Loucy (cell line): ENCODE results near the gene KRTAP5-9.
"Not testable (repeated sequence)": the region's sequence is repeated elsewhere in the genome, so short reads cannot be mapped to it uniquely, and the experiment has no call there.

ENCODE experiments used
- EZH2phosphoT487 ChIP-seq: fragments of 200-600 bp; IDR thresholded peaks from 2 replicates; pipeline ENCODE4 v1.6.1; 2018; ENCODE audit warnings: antibody characterized with exemption, mild to moderate bottlenecking, moderate library complexity, borderline replicate concordance
- TF ChIP-seq, protein P1 (sequence below): fragments of 200-600 bp; sonication (generic); conservative IDR thresholded peaks from 2 replicates; pipeline ENCODE4 v1.5.1; 2014; ENCODE audit warnings: mild to moderate bottlenecking, antibody characterized with exemption, low read length

DNA sequence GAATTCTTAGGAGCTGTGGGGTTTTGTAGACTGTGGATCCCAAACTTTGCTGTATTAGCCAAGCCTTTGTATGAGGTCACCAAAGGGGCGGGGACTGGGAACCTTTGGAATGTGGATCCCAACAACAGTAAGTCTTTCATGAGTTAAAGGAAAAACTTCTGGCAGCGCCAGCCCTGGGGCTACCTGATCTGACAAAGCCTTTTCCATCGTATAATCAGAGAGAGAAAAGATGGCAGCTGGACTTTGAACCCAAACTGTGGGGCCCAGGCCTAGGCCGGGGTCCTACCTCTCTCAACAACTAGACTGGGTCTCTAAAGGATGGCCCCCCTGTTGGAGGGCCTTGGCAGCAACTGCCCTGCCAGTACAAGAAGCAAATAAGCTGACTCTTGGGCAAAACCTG is 40.1 kb downstream of the KRTAP5-9 start:
- TF ChIP-seq, protein P1, sequence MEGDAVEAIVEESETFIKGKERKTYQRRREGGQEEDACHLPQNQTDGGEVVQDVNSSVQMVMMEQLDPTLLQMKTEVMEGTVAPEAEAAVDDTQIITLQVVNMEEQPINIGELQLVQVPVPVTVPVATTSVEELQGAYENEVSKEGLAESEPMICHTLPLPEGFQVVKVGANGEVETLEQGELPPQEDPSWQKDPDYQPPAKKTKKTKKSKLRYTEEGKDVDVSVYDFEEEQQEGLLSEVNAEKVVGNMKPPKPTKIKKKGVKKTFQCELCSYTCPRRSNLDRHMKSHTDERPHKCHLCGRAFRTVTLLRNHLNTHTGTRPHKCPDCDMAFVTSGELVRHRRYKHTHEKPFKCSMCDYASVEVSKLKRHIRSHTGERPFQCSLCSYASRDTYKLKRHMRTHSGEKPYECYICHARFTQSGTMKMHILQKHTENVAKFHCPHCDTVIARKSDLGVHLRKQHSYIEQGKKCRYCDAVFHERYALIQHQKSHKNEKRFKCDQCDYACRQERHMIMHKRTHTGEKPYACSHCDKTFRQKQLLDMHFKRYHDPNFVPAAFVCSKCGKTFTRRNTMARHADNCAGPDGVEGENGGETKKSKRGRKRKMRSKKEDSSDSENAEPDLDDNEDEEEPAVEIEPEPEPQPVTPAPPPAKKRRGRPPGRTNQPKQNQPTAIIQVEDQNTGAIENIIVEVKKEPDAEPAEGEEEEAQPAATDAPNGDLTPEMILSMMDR: not testable (repeated sequence)
- not testable (repeated sequence) for TF ChIP-seq EZH2phosphoT487
